Forelimb muscle (tissue), 1 donor: ENCODE data around the gene STAC3. TPM values are rescaled to one million over a fixed set of nuclear protein-coding genes. Genes with fewer than 3 reads are reported as not detected.

Source experiments
- DNase-seq: peaks from one replicate; pipeline ENCODE4 v3.0.0-alpha.2; 2013; ENCODE audit warnings: low read depth
- polyA plus RNA-seq: library from polyadenylated mRNA; unstranded; fragments of 120-200 nt; gene quantifications from one replicate; pipeline ENCODE4 v1.2.1, GENCODE V29; 2013; ENCODE audit not compliant: insufficient read length

The STAC3 gene
- polyA plus RNA-seq, 1 donor: 488 TPM

- DNase-seq: no peak
Observed at GRCh38 chr12:57235728-57236131, 15.3 kb downstream of the STAC3 start.

GRCh38 chr12:57235017-57235727 is 15.8 kb downstream of the STAC3 start:
- DNase-seq: no peak

GRCh38 chr12:57234571-57235016 is 16.4 kb downstream of the STAC3 start:
- DNase-seq: no peak

GRCh38 chr12:57234233-57234570 is 16.8 kb downstream of the STAC3 start:
- DNase-seq: no peak

DNA sequence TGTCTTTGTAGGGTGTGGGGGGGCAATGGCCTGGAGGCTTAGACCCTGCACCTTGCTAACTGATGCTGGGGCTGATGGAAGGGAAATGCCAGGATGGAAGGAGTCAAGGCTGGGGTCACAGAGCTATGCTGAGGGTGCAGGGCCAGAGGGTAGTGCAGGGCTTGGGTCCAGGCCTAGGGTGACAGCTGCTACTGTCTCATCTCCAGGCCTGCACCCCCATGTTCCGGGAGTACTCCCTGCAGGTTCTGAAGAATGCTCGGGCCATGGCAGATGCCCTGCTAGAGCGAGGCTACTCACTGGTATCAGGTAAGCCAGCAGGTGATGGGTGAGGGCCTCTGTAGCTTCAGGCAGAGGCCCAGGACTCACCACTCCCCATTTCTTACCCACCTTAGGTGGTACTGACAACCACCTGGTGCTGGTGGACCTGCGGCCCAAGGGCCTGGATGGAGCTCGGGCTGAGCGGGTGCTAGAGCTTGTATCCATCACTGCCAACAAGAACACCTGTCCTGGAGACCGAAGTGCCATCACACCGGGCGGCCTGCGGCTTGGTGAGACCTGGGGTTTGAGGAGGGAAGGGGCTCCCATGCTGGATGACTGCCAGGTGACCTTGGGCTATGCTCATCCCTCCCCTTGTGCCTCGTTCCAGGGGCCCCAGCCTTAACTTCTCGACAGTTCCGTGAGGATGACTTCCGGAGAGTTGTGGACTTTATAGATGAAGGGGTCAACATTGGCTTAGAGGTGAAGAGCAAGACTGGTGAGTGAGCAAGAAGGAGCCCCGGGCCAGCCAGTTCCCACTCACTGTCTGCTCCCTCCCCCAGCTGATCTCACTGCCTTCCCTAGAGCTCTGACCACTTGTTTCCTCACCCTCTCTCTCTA is 17.4 kb downstream of the STAC3 start:
- DNase-seq: no peak

- DNase-seq: no peak
Observed at GRCh38 chr12:57232156-57232756, 18.7 kb downstream of the STAC3 start.

DNA sequence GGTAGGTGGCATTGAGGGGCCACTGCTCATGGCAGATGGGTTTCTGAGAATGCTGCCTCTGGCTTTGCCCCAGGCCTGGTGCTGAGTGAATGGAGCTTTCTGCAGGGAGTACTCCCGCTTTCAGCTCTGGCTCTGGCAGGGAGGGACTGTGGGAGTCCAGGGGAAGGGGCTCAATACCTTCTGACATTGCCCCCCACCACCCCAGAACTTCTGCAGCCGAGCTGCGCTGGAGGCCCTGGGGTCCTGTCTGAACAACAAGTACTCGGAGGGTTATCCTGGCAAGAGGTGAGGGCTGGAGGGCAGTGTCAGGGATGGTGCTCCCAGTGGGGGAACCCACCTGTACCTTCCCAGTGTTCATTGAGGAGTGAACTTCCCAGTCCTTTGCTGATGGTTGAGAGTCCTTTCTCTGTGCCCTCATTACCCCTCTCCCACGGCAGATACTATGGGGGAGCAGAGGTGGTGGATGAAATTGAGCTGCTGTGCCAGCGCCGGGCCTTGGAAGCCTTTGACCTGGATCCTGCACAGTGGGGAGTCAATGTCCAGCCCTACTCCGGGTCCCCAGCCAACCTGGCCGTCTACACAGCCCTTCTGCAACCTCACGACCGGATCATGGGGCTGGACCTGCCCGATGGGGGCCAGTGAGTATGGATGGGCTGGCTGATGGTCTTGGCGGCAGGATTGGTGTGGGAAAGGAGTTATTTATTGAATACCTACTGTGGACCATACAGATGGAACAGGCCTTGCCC is 19.5 kb downstream of the STAC3 start:
- no peak for DNase-seq

DNA sequence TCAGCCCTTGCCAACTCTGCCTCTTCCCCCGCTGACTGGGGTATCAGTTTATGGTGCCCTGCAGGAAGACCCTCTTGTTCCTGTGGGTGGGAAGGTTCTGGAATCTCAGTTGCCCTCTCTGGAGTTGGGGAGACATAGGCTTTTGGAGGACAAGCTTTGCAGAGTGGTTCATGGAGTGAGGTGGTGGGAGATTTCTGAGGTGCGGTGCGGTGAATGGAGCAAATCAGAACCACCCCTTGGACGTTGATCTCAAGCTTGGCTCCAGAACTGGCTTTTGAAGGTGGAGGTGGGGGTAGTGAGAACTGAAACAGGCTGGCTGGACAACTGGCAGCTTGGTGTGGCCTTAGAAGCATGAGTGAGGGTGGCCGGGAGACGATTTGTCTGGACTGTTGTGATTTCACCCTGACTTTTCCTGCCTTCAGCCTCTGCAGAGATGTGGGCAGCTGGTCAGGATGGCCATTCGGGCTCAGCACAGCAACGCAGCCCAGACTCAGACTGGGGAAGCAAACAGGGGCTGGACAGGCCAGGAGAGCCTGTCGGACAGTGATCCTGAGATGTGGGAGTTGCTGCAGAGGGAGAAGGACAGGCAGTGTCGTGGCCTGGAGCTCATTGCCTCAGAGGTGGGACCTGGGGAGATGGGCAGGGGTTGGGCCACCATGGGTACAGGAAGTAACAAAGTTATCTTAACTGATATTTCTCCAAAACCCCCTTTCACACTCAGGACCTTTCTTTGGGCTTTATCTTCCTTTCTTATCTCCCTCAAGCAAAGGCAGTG is 20.4 kb downstream of the STAC3 start:
- no peak for DNase-seq

- DNase-seq: peak; percentile 94
Observed at GRCh38 chr12:57229634-57230380, 21.2 kb downstream of the STAC3 start, which contains the start of gene SHMT2. TSS of gene SHMT2 (plus strand) at chr12:57229711. CDS start at chr12:57229779, 68 bp downstream.

GRCh38 chr12:57229046-57229633 is 21.8 kb downstream of the STAC3 start:
- no peak for DNase-seq

DNA sequence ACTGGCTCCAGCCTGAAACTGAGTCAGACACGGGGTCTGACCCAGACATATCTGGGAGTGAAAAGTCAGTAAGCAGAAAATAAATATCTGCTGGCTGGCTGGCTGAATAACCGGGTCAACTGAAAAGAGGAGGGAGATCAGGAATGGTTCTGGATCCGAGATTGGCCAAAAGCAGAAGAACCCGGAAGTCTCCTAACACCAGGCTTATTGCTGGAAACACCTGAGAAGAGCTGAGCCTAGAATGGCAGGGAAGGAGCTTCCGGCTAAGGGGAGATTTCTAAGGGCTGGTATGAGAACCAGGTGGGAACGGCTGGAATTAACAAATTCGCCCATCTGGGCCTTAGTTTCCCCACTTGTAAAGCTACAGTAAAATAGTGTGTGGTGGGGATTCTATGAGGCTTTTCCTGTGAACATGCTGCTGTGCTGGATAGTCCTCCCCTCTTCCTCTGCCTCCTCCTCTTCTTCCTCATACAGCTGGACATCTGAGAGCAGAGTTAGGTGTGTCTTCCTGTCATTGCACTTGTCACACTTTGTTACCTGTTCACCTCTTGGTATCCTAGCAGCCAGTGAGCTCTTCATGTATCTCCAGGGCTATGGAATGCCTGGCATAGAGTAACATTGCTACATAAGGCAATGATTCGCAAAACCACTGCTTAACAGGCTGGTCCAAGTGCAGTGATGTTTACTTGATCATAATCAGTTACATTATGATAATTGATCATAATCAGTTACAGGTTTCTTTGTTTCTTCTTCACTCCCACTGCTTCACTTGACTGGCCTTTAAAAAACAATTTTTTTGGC is 23.5 kb downstream of the STAC3 start:
- DNase-seq: no peak

- no peak for DNase-seq
Observed at GRCh38 chr12:57226588-57227314, 24.2 kb downstream of the STAC3 start.

- DNase-seq: no peak
Observed at GRCh38 chr12:57225680-57226210, 25.2 kb downstream of the STAC3 start.

- no peak for DNase-seq
Observed at GRCh38 chr12:57224973-57225679, 25.9 kb downstream of the STAC3 start.

- DNase-seq: no peak
Observed at GRCh38 chr12:57224278-57224972, 26.6 kb downstream of the STAC3 start.
